T47D (cell line): ENCODE results near the gene C1QTNF12.
"Not testable (repeated sequence)": the region's sequence is repeated elsewhere in the genome, so short reads cannot be mapped to it uniquely, and the experiment has no call there.

Source experiments
- DNase-seq, 2 experiments: peaks; one replicate each; pipeline versions ENCODE4 v3.0.0 to v3.0.0-alpha.2; 2011 to 2012; ENCODE audit warnings: low read depth in 1 of 2, low spot score in 1 of 2
- JUND ChIP-seq: IDR thresholded peaks from 2 replicates; pipeline ENCODE4 v1.6.1; 2012; ENCODE audit warnings: low read depth
- in situ Hi-C: cut with HindIII; loops from 2 replicates; pipeline ENCODE4 v1.10.0; 2016; ENCODE audit warnings: low sequenced_read_pairs, low pct_unique_long_range_greater_than_20kb

The C1QTNF12 gene

DNA sequence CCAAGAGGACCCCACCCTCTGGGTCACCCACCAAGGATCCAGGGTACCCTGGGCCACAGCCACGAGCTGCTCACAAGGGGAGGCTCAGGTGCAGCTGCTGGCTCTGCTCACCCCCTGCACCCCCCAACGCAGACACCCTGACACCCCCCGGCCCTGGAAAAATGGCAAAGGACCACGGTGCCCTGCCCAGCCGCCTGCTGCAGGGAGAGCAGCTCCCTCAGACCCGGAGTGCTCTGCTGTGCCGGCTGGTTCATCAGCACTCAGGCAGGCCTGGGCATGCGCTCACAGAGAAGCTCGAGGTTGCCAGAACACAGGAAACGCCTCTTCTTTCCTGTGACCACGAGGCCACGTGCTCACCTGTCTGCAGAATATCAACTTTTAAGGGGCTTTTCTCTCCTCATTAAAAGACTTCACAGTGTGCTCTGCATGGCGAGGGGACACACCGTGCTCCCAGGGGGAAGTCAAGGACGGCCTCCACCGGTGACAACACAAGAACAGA is 4.3 kb upstream of the C1QTNF12 start:
- TF ChIP-seq JUND = no peak
- peak in 1 of 2 experiments; percentile 44 for DNase-seq
- in situ Hi-C loops = no loop called here

DNA sequence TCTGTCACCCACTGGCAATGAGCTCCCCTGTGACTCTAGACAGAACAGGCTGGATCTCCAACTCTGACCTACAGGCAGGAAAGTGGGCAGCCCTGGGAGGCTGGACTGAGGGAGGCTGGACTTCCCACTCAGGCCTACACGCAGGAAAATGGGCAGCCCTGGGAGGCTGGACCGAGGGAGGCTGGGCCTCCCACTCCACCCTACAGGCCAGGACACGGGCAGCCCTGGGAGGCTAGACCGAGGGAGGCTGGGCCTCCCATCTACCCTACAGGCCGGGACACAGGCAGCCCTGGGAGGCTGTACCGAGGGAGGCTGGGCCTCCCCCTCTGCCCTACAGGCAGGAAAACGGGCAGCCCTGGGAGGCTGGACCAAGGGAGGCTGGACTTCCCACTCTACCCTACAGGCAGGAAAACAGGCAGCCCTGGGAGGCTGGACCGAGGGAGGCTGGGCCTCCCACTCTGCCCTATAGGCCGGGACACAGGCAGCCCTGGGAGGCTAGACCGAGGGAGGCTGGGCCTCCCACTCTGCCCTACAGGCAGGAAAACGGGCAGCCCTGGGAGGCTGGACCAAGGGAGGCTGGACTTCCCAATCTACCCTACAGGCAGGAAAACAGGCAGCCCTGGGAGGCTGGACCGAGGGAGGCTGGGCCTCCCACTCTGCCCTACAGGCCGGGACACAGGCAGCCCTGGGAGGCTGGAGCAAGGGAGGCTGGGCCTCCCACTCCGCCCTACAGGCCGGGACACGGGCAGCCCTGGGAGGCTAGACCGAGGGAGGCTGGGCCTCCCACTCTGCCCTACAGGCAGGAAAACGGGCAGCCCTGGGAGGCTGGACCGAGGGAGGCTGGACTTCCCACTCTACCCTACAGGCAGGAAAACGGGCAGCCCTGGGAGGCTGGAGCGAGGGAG is 1.7 kb upstream of the C1QTNF12 start:
- DNase-seq, in situ Hi-C loops: not testable (repeated sequence)

DNA sequence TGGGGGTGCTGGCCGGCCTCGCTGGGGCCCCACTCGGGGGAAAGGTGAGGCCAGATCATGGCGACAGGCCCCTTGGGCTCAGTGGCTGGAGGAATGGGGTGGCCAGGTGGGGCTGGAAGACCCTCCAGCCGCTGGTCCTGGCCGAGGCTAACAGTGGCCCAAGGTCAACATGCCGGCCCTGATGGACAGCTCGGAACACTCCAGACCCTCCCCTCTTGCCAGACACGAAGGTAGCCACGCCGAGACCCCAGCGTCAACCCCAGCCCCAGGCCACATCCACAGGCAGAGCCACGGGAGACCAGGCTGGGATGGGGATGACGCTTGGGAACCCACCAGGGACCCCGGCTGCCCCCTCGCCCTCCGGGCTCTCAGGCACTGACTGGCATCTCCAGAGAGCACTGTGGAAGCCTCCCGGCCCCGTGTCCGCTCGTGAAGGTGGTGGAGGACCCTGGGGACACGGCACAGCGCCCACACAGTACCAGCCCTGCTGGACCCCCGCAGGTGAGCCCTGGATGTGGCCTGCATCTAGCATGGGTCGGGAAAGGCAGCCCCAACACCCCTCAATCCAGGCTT is 905 bp upstream of the C1QTNF12 start:
- DNase-seq = no peak
- no peak for TF ChIP-seq JUND
- in situ Hi-C loops = no loop called here

DNA sequence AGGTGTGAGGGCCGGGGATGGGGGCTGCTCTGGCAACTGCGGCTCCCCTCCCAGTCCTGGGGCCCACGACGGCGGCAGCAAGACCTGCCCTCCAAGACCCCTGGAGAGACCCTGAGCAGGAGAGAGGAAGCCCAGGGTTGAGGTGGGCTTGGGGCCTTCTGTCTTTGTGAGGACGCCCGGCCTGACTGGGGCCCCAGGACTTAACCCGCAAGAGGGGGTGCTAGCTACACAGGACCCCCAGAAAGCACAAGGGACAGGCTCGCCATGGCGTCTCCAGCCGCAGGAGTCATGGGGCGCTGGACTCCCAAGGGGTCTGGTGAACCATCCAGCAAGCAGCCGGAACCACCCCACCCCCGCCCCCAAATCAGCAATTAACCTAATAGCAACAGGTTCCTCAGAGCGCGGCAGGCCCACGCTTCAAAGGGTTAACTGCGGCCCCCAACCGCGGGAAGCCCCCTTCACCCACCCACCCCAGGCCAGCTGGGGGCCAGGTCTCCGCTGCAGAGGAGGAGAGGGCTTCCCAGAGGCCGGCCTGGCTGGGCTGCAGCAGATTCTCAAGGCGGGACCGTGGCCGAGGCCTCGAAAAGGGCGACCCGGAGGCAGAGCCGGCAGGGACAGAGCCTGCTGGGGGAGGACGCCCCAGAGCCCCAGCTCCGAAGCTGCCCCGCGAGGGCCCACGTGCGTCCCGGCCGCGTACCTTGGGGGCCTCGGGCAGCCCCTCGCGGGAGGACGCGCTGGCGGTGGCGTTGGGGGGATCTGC is 525 bp downstream of the C1QTNF12 start:
- in situ Hi-C loops = no loop called here
- DNase-seq = no peak
- no peak for TF ChIP-seq JUND

DNA sequence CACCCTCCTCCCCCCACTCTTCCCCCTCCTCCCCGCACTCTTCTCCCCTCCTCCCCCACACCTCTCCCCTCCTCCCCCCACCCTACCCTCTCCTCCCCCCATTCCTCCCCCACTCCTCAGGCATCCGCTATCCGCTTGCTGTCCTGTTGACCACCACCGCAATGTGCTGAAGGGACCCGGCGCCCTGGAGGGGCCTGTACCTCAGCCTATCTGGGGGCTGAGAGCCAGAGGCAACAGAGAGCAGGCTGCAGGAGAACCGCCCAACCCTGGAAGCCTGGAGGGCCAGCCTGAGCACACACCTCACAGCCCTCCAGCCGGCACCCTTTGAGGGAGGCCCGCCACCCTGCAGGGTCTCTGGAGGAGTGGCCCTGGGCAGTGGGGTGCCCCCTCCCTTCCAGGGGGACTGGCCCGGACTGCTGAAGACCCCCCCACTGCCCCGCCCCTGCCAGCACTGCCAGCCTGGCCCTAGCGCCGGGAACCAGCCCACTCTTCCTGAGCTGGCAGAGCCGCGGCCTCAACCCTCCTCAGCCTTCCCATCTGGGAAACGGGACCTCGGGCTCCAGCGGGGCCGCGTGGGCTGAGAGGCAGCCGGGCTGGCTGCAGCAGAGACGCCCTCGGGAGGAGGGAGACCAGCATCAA is 1.2 kb downstream of the C1QTNF12 start:
- no peak for TF ChIP-seq JUND
- in situ Hi-C loops = no loop called here
- DNase-seq = no peak

DNA sequence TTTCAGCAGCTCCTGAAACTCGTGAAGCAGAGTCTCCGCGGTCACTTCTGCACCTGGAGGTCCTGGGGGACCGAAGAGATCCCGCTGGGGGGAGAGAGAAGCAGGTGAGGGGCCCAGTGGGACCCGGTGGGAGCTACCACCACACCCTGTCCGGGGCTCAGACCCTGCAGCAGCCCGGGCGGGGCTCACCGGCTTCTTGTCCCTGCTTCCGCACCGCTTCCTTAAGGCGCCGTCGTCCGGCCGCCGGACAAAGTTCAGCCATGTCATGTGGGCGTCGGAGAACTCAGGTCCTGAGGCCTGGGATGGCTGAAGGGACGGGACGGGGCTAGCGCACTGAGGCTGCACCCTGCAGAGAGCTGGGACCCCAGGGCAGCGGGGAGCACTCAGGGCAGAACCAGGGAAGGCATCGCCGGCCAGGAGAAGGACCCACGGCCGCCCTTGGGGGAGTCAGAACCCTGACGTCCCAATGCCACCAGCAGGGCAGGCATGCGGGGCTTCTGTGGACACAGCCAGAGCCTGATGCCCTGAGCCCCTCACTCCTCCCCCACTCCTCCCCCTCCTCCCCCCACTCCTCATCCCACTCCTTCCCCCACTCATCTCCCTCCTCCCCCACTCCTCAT is 2.2 kb downstream of the C1QTNF12 start:
- in situ Hi-C loops = no loop called here
- TF ChIP-seq JUND = no peak
- DNase-seq = no peak

DNA sequence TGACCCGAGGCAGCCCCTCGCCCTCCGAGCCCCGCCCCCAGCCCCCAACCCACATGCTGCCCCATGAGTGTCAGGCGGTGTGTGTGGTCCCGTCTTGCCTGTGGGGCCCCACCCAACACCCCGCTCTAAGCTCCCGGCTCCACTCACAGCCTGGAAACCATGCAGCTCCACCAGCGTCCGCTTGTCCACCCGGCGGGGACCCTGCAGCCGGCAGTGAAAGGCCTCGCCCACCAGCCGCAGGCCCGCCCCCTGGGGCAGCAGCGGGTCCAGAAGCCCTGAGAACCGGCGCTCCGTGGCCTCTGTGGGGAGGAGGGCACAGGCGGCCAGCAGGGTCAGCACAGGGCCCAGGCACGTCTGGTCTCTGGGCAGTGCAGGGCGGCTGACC is 2.7 kb downstream of the C1QTNF12 start:
- no peak for TF ChIP-seq JUND
- in situ Hi-C loops = no loop called here
- DNase-seq = no peak

DNA sequence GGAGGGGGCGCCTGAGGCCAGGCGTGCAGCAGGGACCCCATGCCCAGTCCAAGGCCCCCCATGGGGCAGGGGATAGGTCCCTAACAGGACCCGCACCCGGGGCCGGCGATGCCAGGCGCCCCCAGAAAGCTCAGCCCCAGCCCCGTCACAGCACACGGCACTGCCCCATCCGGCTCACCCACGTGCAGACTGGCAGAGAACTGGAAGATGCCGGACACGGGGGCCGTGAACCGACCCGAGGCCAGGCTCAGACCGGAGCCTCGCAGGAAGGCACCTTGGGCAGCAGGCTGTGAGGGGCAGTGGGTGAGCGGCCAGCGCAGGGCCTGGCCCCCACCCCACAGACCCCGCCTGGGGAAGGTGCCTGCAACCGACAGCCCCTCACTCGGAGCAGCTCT is 3.3 kb downstream of the C1QTNF12 start:
- in situ Hi-C loops = no loop called here
- no peak for TF ChIP-seq JUND
- no peak for DNase-seq

DNA sequence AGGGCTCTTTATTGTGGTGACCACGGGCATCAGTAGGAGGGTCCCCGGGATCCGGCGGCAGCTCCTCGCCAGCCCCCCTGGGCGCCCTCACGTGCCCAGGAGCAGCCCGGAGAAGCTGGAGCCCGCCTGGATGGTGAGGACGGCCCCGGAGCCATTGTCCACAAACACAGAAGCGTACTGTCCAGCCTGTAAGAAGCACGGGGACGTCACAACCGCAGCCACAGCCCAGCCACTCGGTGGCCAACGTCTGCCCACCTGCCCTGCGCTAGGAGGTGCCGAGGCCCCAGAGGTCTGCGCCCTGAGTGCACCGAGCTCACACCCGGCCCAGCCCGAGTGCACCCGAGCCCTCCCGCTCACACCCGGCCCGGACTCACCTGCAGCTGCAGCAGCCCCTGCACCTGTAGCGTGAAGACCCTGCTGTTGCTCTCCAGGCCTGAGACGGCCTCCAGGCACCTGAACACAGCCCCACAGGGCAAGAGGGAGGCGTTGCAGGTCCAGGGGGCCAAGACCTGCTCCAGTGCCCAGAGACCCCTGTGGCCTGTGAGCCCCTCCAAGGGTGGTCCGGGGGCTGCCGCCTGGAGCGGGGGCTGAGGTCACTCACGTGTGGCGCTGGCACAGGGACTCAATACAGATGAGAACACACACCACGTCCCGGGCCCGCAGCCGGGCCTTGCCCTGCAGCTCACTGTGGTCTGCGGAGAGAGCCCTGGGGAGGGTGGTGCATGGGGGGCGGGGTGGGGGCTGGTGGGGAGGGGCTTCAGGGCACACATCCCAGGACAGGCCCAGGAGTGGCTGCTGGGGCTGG is 3.9 kb downstream of the C1QTNF12 start:
- in situ Hi-C loops = no loop called here
- DNase-seq = no peak
- no peak for TF ChIP-seq JUND

DNA sequence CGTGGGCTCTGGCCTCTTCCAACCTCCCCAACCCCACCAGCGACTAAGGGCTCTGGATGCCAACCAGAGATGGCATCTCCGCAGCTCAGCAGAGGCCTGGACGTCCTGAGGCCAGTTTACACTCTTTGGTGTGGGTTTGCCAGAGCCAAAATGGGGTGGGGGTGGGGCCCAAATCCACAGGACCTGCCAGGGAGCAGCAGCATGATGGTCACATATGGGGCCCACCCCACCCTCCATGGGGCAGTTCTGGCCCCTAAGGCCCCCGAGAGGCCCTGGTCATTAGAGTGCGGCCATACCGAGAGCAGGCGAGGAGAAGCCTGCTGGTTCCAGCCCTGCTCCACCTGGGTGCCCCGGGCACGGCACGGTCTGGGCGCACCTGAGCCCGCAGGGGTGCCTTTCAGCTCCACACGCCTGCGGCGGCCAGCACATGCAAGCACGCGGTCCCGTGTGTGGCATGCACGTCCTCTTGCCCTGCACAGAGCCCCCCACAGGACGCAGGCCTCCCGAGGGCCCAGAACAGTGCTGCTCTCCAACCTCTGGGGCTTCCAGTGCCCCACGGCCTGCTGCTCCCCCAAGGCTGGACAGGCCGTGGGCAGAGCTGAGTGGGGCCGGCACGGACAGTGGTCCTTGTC is 4.8 kb downstream of the C1QTNF12 start:
- no peak for DNase-seq
- in situ Hi-C loops = no loop called here
- no peak for TF ChIP-seq JUND

DNA sequence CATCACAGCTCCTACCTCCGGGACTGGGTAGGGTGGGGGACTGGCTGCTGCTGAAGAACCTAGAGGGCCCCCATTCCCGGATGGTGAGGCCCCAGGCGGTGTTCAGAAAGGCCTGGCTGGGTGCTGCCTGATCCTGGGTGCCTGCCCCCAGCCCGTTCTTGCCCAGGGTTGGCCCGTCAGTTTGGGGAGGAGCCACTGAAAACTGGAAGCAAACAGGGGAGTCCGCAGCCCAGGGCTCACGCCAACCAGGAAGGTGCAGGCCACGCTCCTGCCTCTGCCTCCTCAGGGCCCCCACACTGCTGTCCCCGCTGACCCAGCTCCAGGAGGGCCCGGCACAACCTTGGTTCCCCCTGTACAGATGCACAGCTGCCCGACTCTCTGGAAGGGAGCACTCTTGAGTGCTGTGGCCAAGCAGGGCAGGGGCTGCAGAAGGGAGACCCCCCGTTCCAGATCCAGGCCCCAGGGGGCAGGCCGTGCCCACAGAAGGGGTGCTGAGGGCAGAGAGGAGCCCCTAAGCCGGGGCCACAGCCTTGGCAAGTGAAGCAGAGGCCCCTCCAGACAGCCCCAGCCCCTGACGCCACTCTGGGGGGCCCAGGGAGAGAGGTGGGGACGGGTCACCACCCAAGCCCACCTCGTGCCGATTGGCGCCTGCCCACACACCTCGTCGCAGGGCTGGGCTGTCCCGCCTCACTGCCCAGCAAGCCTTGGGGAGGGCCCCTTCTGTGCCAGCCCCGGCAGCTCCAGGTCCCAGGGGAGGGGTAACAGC is 5.5 kb downstream of the C1QTNF12 start:
- peak; percentile 79 to 98 for DNase-seq
- in situ Hi-C loops = no loop called here

More for the DNA sequence above, 5.5 kb downstream of the C1QTNF12 start:
- TF ChIP-seq JUND = no peak
